ENCODE results near the gene ODAPH.
"Not testable (repeated sequence)": the region's sequence is repeated elsewhere in the genome, so short reads cannot be mapped to it uniquely, and the experiment has no call there.

ODAPH gene

GRCh38 chr4:75519452-75519851 lies 36.4 kb upstream of the ODAPH start:
- Histone ChIP-seq H3K36me3 (ENCODE audit: control insufficient read depth in 5 of 5, insufficient read depth in 5 of 5, low read length in 5 of 5) (peaks cover 11 to 43% (median 20%) of the 10 kb centered on the region in 5 donors), H3K4me1 (ENCODE audit: control insufficient read depth in 5 of 5, insufficient read depth in 5 of 5, low read length in 5 of 5) (peaks cover 1 to 11% (median 9%) of the 10 kb centered on the region in 5 donors)
- not testable (repeated sequence) for H3K27ac ChIP-seq (ENCODE audit: low read depth, low read length); H3K9me3 ChIP-seq (ENCODE audit: control insufficient read depth in 5 of 5, low read length in 5 of 5); H3K9ac ChIP-seq (ENCODE audit: low read length in 5 of 5); H3K4me3 ChIP-seq (ENCODE audit: low read depth in 1 of 5, low read length in 5 of 5); H3K27me3 ChIP-seq (ENCODE audit: control insufficient read depth in 5 of 5, insufficient read depth in 4 of 5, low read length in 5 of 5)

DNA sequence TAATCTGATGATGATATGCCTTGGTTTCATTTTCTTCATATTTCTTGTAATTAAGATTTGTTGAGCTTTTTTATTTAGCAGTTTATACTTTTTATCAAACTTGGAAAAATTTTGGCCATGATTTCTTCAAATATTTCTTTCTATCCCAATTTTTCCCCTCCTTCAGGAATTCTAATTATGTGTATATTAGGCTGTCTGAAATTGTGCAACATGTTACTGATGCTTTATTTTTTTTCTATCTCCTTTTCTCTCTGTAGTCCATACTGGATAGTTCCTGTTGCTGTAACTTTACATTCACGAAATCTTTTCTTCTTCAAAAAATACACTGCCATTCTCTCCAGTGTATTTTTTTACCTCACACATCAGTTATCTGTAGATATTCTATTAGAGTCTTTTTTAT lies 30.8 kb upstream of the ODAPH start:
- no peaks in the 10 kb centered on the region for H3K27me3 ChIP-seq (ENCODE audit: control insufficient read depth in 5 of 5, insufficient read depth in 4 of 5, low read length in 5 of 5)
- no peak overlapping the region for H3K4me3 ChIP-seq (ENCODE audit: low read depth in 1 of 5, low read length in 5 of 5)
- H3K27ac ChIP-seq (ENCODE audit: low read depth, low read length) = no peak overlapping the region
- no peaks in the 10 kb centered on the region for H3K9me3 ChIP-seq (ENCODE audit: control insufficient read depth in 5 of 5, low read length in 5 of 5)
- peaks cover 32 to 61% (median 48%) of the 10 kb centered on the region in 5 donors for H3K36me3 ChIP-seq (ENCODE audit: control insufficient read depth in 5 of 5, insufficient read depth in 5 of 5, low read length in 5 of 5)
- H3K4me1 ChIP-seq (ENCODE audit: control insufficient read depth in 5 of 5, insufficient read depth in 5 of 5, low read length in 5 of 5) = no peaks in the 10 kb centered on the region
- H3K9ac ChIP-seq (ENCODE audit: low read length in 5 of 5) = no peak overlapping the region

DNA sequence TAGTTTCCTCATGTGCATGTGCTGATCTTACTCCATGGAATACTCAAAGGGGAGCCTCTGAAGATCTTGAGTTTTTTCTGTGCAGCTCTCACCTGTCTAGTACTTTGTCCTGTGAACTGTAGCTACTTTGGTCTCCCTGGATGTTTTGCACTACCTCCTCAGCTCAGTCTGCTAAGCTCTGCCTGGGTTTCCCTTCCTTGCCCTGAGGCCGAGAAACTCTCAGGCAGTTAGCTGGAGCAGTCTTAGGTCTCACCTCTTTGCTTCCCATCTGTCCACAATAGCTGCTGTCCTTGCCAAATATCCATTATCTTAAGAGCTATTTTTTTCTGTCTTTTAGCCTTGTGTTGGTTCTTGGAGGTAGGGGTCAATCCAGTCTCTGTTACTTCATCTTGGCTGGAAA lies 30.0 kb upstream of the ODAPH start:
- Histone ChIP-seq H3K27ac (ENCODE audit: low read depth, low read length) (no peak overlapping the region), H3K27me3 (ENCODE audit: control insufficient read depth in 5 of 5, insufficient read depth in 4 of 5, low read length in 5 of 5) (no peaks in the 10 kb centered on the region), H3K36me3 (ENCODE audit: control insufficient read depth in 5 of 5, insufficient read depth in 5 of 5, low read length in 5 of 5) (peaks cover 40 to 70% (median 52%) of the 10 kb centered on the region in 5 donors), H3K4me3 (ENCODE audit: low read depth in 1 of 5, low read length in 5 of 5) (no peak overlapping the region), H3K9me3 (ENCODE audit: control insufficient read depth in 5 of 5, low read length in 5 of 5) (no peaks in the 10 kb centered on the region), H3K4me1 (ENCODE audit: control insufficient read depth in 5 of 5, insufficient read depth in 5 of 5, low read length in 5 of 5) (no peaks in the 10 kb centered on the region), H3K9ac (ENCODE audit: low read length in 5 of 5) (no peak overlapping the region)

DNA sequence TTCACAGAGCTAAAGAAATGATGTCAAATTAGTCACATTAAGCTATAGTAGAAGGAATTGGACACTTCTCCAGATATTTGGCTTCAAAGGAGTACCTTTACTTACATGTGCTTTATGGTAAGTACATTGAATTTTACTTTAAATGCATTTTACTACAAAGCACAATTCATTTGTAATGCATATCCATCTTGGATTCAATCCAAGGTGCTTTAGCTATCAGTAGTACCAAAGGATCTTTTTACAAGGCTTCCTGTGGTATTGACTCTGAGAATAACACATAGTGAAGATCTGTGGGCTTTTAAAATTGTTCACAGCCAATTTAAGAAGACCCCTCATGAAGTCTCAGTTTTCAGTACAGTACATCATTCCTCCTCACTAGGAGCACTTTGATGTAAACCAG lies 28.4 kb upstream of the ODAPH start:
- H3K4me3 ChIP-seq (ENCODE audit: low read depth in 1 of 5, low read length in 5 of 5) = no peak overlapping the region
- H3K36me3 ChIP-seq (ENCODE audit: control insufficient read depth in 5 of 5, insufficient read depth in 5 of 5, low read length in 5 of 5) = peaks cover 52 to 70% (median 56%) of the 10 kb centered on the region in 5 donors
- no peaks in the 10 kb centered on the region for H3K4me1 ChIP-seq (ENCODE audit: control insufficient read depth in 5 of 5, insufficient read depth in 5 of 5, low read length in 5 of 5)
- H3K9ac ChIP-seq (ENCODE audit: low read length in 5 of 5) = no peak overlapping the region
- no peak overlapping the region for H3K27ac ChIP-seq (ENCODE audit: low read depth, low read length)
- H3K27me3 ChIP-seq (ENCODE audit: control insufficient read depth in 5 of 5, insufficient read depth in 4 of 5, low read length in 5 of 5) = no peaks in the 10 kb centered on the region
- peaks cover 0 to 4% (median 0%) of the 10 kb centered on the region in 5 donors for H3K9me3 ChIP-seq (ENCODE audit: control insufficient read depth in 5 of 5, low read length in 5 of 5)

DNA sequence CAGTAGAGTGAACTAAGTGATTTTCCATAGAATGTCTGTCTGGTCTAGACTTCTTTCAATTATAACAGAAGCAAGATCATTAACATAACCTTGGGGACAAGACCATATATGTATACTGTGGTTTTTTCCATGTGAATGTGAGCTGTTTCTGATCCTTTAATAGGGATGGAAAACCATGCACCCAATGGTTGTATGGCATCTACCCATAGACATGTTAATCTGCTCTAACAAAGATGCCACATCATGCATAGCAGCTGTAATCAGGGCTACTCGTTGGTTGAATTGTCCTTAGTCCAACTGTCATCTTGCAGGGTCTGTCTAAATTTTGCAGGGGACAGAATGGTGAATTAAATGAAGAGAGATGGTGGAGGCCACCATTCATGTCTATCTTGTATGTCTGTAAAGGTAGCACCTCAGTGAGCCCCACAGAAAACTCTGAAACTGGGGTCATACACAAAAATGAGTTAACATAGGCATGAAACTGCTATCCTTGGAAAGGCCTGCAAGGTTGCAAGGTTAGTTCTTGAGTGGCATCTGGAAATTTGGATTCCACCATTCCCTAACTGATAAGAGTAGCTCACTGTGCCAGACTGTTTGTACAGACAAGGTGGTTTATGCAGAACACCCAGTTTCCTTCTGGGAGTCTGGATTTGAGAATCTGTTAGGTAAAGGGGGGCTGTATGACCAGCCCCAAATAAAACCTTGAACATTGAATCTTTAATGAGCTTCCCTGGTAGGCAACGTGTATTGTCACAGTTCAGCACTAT lies 25.1 kb upstream of the ODAPH start:
- Histone ChIP-seq H3K4me3 (ENCODE audit: low read depth in 1 of 5, low read length in 5 of 5) (no peak overlapping the region), H3K36me3 (ENCODE audit: control insufficient read depth in 5 of 5, insufficient read depth in 5 of 5, low read length in 5 of 5) (peaks cover 45 to 58% (median 46%) of the 10 kb centered on the region in 5 donors), H3K9ac (ENCODE audit: low read length in 5 of 5) (no peak overlapping the region), H3K27me3 (ENCODE audit: control insufficient read depth in 5 of 5, insufficient read depth in 4 of 5, low read length in 5 of 5) (no peaks in the 10 kb centered on the region), H3K27ac (ENCODE audit: low read depth, low read length) (no peak overlapping the region), H3K4me1 (ENCODE audit: control insufficient read depth in 5 of 5, insufficient read depth in 5 of 5, low read length in 5 of 5) (no peaks in the 10 kb centered on the region), H3K9me3 (ENCODE audit: control insufficient read depth in 5 of 5, low read length in 5 of 5) (peaks cover 0 to 4% (median 0%) of the 10 kb centered on the region in 5 donors)

DNA sequence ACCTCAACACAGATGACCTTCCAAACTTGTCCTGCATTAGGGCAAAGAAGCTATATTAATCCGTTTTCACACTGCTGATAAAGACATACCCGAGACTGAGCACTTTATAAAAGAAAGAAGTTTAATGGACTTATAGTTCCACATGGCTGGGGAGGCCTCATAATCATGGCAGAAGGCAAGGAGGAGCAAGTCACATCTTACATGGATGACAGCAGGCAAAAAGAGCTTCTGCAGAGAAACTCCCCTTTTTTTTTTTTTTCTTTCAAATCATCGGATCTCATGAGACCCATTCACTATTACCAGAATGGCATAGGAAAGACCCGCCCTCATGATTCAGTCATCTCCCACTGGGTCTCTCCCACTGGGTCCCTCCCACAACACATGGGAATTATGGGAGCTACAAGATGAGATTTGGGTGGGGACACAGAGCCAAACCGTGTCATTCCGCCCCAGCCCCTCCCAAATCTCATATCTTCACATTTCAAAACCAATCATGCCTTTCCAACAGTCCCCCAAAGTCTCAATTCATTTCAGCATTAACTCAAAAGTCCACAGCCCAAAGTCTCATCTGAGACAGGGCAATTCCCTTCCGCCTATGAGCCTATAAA lies 24.2 kb upstream of the ODAPH start:
- H3K4me3 ChIP-seq (ENCODE audit: low read depth in 1 of 5, low read length in 5 of 5); H3K4me1 ChIP-seq (ENCODE audit: control insufficient read depth in 5 of 5, insufficient read depth in 5 of 5, low read length in 5 of 5); H3K9ac ChIP-seq (ENCODE audit: low read length in 5 of 5); H3K9me3 ChIP-seq (ENCODE audit: control insufficient read depth in 5 of 5, low read length in 5 of 5); H3K27me3 ChIP-seq (ENCODE audit: control insufficient read depth in 5 of 5, insufficient read depth in 4 of 5, low read length in 5 of 5); H3K27ac ChIP-seq (ENCODE audit: low read depth, low read length): not testable (repeated sequence)
- peaks cover 36 to 51% (median 40%) of the 10 kb centered on the region in 5 donors for H3K36me3 ChIP-seq (ENCODE audit: control insufficient read depth in 5 of 5, insufficient read depth in 5 of 5, low read length in 5 of 5)

DNA sequence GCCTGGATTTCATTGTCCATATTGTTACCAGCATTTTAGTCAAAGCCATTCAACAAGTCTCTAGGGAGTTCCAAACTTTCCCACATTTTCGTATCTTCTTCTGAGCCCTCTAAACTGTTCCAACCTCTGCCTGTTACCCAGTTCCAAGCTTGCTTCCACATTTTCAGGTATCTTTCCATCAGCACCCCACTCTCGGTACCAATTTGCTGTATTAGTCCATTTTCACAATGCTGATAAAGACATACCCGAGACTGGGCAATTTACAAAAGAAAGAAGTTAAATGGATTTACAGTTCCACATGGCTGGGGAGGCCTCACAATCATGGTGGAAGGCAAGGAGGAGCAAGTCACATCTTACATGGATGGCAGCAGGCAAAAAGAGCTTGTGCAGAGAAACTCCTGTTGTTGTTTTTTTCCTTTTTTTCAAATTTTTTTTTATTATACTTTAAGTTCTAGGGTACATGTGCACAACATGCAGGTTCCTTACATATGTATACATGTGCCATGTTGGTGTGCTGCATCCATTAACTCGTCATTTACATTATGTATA lies 22.5 kb upstream of the ODAPH start:
- H3K4me3 ChIP-seq (ENCODE audit: low read depth in 1 of 5, low read length in 5 of 5); H3K27ac ChIP-seq (ENCODE audit: low read depth, low read length); H3K27me3 ChIP-seq (ENCODE audit: control insufficient read depth in 5 of 5, insufficient read depth in 4 of 5, low read length in 5 of 5); H3K4me1 ChIP-seq (ENCODE audit: control insufficient read depth in 5 of 5, insufficient read depth in 5 of 5, low read length in 5 of 5); H3K9ac ChIP-seq (ENCODE audit: low read length in 5 of 5); H3K9me3 ChIP-seq (ENCODE audit: control insufficient read depth in 5 of 5, low read length in 5 of 5): not testable (repeated sequence)
- peaks cover 19 to 34% (median 25%) of the 10 kb centered on the region in 5 donors for H3K36me3 ChIP-seq (ENCODE audit: control insufficient read depth in 5 of 5, insufficient read depth in 5 of 5, low read length in 5 of 5)

GRCh38 chr4:75533926-75534325 lies 21.9 kb upstream of the ODAPH start:
- H3K36me3 ChIP-seq (ENCODE audit: control insufficient read depth in 5 of 5, insufficient read depth in 5 of 5, low read length in 5 of 5) = peaks cover 21 to 34% (median 25%) of the 10 kb centered on the region in 5 donors
- H3K27me3 ChIP-seq (ENCODE audit: control insufficient read depth in 5 of 5, insufficient read depth in 4 of 5, low read length in 5 of 5); H3K27ac ChIP-seq (ENCODE audit: low read depth, low read length); H3K9ac ChIP-seq (ENCODE audit: low read length in 5 of 5); H3K4me1 ChIP-seq (ENCODE audit: control insufficient read depth in 5 of 5, insufficient read depth in 5 of 5, low read length in 5 of 5); H3K4me3 ChIP-seq (ENCODE audit: low read depth in 1 of 5, low read length in 5 of 5); H3K9me3 ChIP-seq (ENCODE audit: control insufficient read depth in 5 of 5, low read length in 5 of 5): not testable (repeated sequence)

GRCh38 chr4:75537308-75537707 lies 18.6 kb upstream of the ODAPH start:
- H3K4me3 ChIP-seq (ENCODE audit: low read depth in 1 of 5, low read length in 5 of 5); H3K27me3 ChIP-seq (ENCODE audit: control insufficient read depth in 5 of 5, insufficient read depth in 4 of 5, low read length in 5 of 5); H3K27ac ChIP-seq (ENCODE audit: low read depth, low read length); H3K9me3 ChIP-seq (ENCODE audit: control insufficient read depth in 5 of 5, low read length in 5 of 5); H3K9ac ChIP-seq (ENCODE audit: low read length in 5 of 5); H3K4me1 ChIP-seq (ENCODE audit: control insufficient read depth in 5 of 5, insufficient read depth in 5 of 5, low read length in 5 of 5): not testable (repeated sequence)
- H3K36me3 ChIP-seq (ENCODE audit: control insufficient read depth in 5 of 5, insufficient read depth in 5 of 5, low read length in 5 of 5) = peaks cover 6 to 16% (median 9%) of the 10 kb centered on the region in 5 donors

DNA sequence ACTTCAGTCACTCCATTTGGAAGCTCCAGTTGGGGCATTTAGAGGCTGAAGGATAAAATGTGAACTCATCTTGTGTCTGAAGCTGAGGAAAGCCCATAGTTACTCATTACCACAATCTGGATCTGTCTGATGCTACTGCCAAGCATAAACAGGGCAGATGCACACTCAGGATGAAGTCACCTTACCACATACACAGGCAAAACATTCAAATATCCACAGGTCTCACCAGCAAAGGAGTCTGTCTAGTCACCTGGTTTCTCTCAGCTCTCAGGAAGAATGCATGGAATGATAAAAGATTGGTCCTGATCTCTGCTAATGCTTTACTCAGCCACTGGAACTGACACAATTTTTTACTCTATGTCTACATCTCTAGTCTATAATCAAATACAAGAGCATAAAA lies 13.0 kb upstream of the ODAPH start:
- Histone ChIP-seq H3K27ac (ENCODE audit: low read depth, low read length) (no peak overlapping the region), H3K9me3 (ENCODE audit: control insufficient read depth in 5 of 5, low read length in 5 of 5) (peaks cover 0 to 3% (median 0%) of the 10 kb centered on the region in 5 donors), H3K9ac (ENCODE audit: low read length in 5 of 5) (no peak overlapping the region), H3K4me1 (ENCODE audit: control insufficient read depth in 5 of 5, insufficient read depth in 5 of 5, low read length in 5 of 5) (peaks cover 0 to 1% (median under 1%) of the 10 kb centered on the region in 5 donors), H3K27me3 (ENCODE audit: control insufficient read depth in 5 of 5, insufficient read depth in 4 of 5, low read length in 5 of 5) (no peaks in the 10 kb centered on the region), H3K4me3 (ENCODE audit: low read depth in 1 of 5, low read length in 5 of 5) (no peak overlapping the region), H3K36me3 (ENCODE audit: control insufficient read depth in 5 of 5, insufficient read depth in 5 of 5, low read length in 5 of 5) (peaks cover 13 to 23% (median 16%) of the 10 kb centered on the region in 5 donors)
